Measurements from ENCODE around the gene FETUB. TPM values are rescaled to one million over a fixed set of nuclear protein-coding genes. Genes with fewer than 3 reads are reported as not detected.

FETUB gene
- total and polyA plus RNA-seq, 9 donors, result not detected

GRCh38 chr3:186642014-186642413 is 1.8 kb downstream of the FETUB start:
- intact Hi-C loops (cut with DNase I), result no loop called here
- Histone ChIP-seq H3K9me3 (no peaks in the 10 kb centered on the region), H3K27ac (no peak overlapping the region), H3K4me1 (ENCODE audit: insufficient read depth) (no peaks in the 10 kb centered on the region), H3K36me3 (no peaks in the 10 kb centered on the region), H3K27me3 (no peaks in the 10 kb centered on the region), H3K4me3 (no peak overlapping the region)
- TF ChIP-seq POLR2A (IDR thresholded peaks at IDR 0.05) (no peak), EP300 (IDR thresholded peaks at IDR 0.05) (no peak), CTCF (IDR thresholded peaks at IDR 0.05) (no peak)
- 33 to 50% (median 39%) methylated on average over 3 of the region's 3 CpGs for WGBS, 3 donors
- DNase-seq, result no peak

- intact Hi-C loops (cut with DNase I), result no loop called here
- no peak for DNase-seq
- TF ChIP-seq CTCF (IDR thresholded peaks at IDR 0.05) (no peak), POLR2A (IDR thresholded peaks at IDR 0.05) (no peak), EP300 (IDR thresholded peaks at IDR 0.05) (no peak)
- H3K9me3 ChIP-seq, result no peaks in the 10 kb centered on the region
- no peaks in the 10 kb centered on the region for H3K4me1 ChIP-seq (ENCODE audit: insufficient read depth)
- 62 to 71% (median 67%) methylated on average over 1 of the region's 1 CpG for WGBS, 3 donors
- no peaks in the 10 kb centered on the region for H3K27me3 ChIP-seq
- no peak overlapping the region for H3K4me3 ChIP-seq
- H3K36me3 ChIP-seq, result no peaks in the 10 kb centered on the region
- no peak overlapping the region for H3K27ac ChIP-seq
Measured at GRCh38 chr3:186643493-186643892, 3.3 kb downstream of the FETUB start.

GRCh38 chr3:186644683-186645082 is 4.5 kb downstream of the FETUB start:
- DNase-seq, result no peak
- 77 to 80% (median 77%) methylated on average over 3 of the region's 3 CpGs for WGBS, 3 donors
- intact Hi-C loops (cut with DNase I), result no loop called here

GRCh38 chr3:186646106-186646505 is 5.9 kb downstream of the FETUB start:
- no peak overlapping the region for H3K4me3 ChIP-seq
- WGBS, 3 donors, result 71 to 81% (median 77%) methylated on average over 4 of the region's 4 CpGs
- intact Hi-C loops (cut with DNase I), result no loop called here

More at GRCh38 chr3:186644683-186645082, 4.5 kb downstream of the FETUB start:
- H3K4me3 ChIP-seq, result no peak overlapping the region
- no peaks in the 10 kb centered on the region for H3K27me3 ChIP-seq
- TF ChIP-seq POLR2A (IDR thresholded peaks at IDR 0.05) (no peak), CTCF (IDR thresholded peaks at IDR 0.05) (no peak), EP300 (IDR thresholded peaks at IDR 0.05) (no peak)
- H3K36me3 ChIP-seq, result no peaks in the 10 kb centered on the region
- H3K4me1 ChIP-seq (ENCODE audit: insufficient read depth), result no peaks in the 10 kb centered on the region
- no peaks in the 10 kb centered on the region for H3K9me3 ChIP-seq
- H3K27ac ChIP-seq, result no peak overlapping the region

More at GRCh38 chr3:186646106-186646505, 5.9 kb downstream of the FETUB start:
- no peaks in the 10 kb centered on the region for H3K9me3 ChIP-seq
- no peaks in the 10 kb centered on the region for H3K36me3 ChIP-seq
- H3K4me1 ChIP-seq (ENCODE audit: insufficient read depth), result no peaks in the 10 kb centered on the region
- H3K27me3 ChIP-seq, result no peaks in the 10 kb centered on the region
- no peak for TF ChIP-seq POLR2A (IDR thresholded peaks at IDR 0.05)
- TF ChIP-seq CTCF (IDR thresholded peaks at IDR 0.05), result no peak
- no peak for TF ChIP-seq EP300 (IDR thresholded peaks at IDR 0.05)
- DNase-seq, result no peak
- H3K27ac ChIP-seq, result no peak overlapping the region

Measured in ovary (tissue), 9 donors.